ENCODE data around the gene C6orf136. TPM values are rescaled to one million over a fixed set of nuclear protein-coding genes. Genes with fewer than 3 reads are reported as not detected.

Gene C6orf136
- total RNA-seq, 4 donors from 2014 or later: 10.8 to 19.6 (median 16.6) TPM

DNA sequence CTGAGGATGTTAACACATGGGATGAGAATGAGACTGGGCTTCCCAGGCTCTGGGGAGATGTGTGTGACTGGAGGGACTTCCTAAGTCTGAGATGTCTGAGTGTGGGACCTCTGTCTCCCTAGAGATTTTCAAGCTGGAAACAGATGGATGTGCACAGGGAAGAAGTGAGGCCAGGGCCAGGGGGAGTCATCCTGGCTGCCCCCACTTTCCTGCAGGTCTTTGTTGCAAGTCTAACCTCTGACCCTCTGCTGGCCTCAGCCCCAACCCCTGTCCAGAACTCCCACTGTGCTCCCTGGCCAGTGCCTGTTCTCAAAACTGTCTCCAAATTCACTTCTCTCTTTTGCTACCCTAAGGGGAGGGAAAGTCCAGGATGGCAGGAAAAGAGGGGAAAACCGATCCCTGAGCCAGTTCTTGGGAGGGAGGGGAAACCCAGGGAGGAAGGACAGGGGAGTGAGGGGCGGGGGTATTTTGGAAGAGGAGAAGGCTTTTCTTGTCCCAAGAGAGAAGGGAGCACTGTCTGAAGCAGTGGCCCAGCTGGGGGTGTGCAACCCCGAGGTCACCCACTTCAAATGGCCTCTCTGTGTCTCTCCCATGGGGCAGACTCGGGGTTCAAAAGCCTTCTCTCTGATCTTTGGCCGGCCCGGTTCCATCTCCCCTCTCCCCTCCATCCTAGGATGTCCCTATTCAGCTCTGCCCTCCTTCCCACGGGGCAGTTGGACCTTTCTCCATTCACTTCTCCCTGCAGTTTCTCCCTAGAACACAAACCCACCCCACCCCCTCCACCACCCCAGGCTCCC, 36.4 kb downstream of the C6orf136 start:
- H3K27ac ChIP-seq: peak overlapping the region; percentile 92 to 100 (median 98)
- no peak for ATAC-seq
- H3K4me1 ChIP-seq: peaks cover 5 to 85% (median 49%) of the 10 kb centered on the region in 3 donors
- WGBS, 2 donors (ENCODE audit: low coverage in 1 of 2): 0% methylated on average over 5 of the region's 7 CpGs; no CpG with 5 or more reads in 1 of the 2 donors
- TF ChIP-seq POLR2AphosphoS5 (IDR thresholded peaks at IDR 0.05): no peak
- TF ChIP-seq EP300 (IDR thresholded peaks at IDR 0.05): no peak
- TF ChIP-seq, protein P1, sequence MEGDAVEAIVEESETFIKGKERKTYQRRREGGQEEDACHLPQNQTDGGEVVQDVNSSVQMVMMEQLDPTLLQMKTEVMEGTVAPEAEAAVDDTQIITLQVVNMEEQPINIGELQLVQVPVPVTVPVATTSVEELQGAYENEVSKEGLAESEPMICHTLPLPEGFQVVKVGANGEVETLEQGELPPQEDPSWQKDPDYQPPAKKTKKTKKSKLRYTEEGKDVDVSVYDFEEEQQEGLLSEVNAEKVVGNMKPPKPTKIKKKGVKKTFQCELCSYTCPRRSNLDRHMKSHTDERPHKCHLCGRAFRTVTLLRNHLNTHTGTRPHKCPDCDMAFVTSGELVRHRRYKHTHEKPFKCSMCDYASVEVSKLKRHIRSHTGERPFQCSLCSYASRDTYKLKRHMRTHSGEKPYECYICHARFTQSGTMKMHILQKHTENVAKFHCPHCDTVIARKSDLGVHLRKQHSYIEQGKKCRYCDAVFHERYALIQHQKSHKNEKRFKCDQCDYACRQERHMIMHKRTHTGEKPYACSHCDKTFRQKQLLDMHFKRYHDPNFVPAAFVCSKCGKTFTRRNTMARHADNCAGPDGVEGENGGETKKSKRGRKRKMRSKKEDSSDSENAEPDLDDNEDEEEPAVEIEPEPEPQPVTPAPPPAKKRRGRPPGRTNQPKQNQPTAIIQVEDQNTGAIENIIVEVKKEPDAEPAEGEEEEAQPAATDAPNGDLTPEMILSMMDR (IDR thresholded peaks at IDR 0.05): no peak
- TF ChIP-seq POLR2A (IDR thresholded peaks at IDR 0.05): no peak
- no peaks in the 10 kb centered on the region for H3K27me3 ChIP-seq
- peak overlapping the region; percentile 91 to 92 for H3K4me3 ChIP-seq
- no peaks in the 10 kb centered on the region for H3K9me3 ChIP-seq
- H3K36me3 ChIP-seq: peaks cover 0 to 18% of the 10 kb centered on the region in 2 donors

DNA sequence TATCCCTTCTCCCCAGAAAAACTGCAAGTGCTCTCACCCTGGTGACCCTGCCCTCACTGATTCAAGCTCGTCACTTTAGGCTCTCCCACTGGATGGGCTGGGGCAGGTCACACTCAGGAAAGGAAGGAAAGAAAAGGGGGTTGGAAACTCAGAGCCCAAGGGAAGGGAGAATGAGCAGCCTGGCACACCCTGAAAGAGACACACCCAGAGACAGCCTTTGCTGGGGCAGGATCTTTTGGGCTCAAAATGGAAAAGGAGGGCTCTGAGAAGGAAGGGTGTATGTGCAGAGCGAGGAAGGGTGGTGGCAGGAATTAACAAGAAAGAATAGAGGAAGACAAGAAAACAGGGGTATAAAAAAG, 37.0 kb downstream of the C6orf136 start:
- no peaks in the 10 kb centered on the region for H3K27me3 ChIP-seq
- peak overlapping the region; percentile 92 to 100 (median 98) for H3K27ac ChIP-seq
- 0% methylated on average over 1 of the region's 2 CpGs for WGBS, 2 donors (ENCODE audit: low coverage in 1 of 2)
- H3K4me3 ChIP-seq: peak overlapping the region; percentile 91 to 92
- H3K9me3 ChIP-seq: no peaks in the 10 kb centered on the region
- H3K36me3 ChIP-seq: peaks cover 0 to 13% of the 10 kb centered on the region in 2 donors
- peaks cover 5 to 85% (median 55%) of the 10 kb centered on the region in 3 donors for H3K4me1 ChIP-seq
- TF ChIP-seq, protein P1 (IDR thresholded peaks at IDR 0.05): no peak
- peak in 1 of 2 donors; percentile 8 for TF ChIP-seq POLR2A (IDR thresholded peaks at IDR 0.05)
- no peak for ATAC-seq

DNA sequence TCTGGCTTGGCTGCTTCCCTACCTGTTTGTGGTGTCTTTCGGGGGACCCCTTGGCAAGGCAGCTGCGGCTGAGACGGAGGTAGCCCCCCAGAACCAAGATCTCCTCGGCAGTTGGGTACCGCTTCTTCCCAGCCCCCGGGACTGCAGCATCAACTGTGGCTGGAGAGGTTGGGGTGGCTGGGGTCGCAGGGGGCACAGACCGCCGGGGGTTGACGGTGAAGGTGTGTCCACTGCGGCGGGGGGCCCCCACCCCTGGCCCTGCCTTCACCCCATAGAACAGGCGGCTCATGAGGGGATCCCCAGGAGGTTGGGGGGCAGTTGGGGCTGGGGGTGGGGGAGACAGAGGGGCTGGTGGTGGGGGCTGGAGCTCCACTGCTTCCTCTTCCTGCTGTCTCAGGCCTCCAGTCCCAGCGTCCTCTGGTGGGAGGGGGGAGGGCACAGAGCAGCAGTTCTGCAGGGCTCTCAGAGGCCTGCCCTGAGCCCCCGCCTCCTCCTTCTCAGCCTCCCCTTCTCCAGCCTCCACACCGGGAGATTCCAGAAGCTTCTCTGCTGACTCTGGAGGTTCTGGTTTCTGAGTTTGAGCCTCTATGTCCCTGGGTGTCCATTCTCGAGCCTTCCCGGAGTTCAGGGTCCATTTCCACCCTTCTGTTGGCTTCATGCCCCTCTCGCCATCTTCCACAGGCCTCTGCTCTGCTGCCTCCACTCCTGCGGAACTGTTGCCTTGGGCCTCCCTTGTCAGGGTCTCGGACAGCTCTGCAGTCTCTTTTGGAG, 37.6 kb downstream of the C6orf136 start:
- Histone ChIP-seq H3K4me3 (peak overlapping the region; percentile 91 to 92), H3K4me1 (peaks cover 4 to 85% (median 55%) of the 10 kb centered on the region in 3 donors), H3K36me3 (peaks cover 0 to 13% of the 10 kb centered on the region in 2 donors), H3K9me3 (no peaks in the 10 kb centered on the region), H3K27ac (peak overlapping the region; percentile 92 to 100 (median 98)), H3K27me3 (no peaks in the 10 kb centered on the region)
- no peak for ATAC-seq
- no peak for TF ChIP-seq EP300 (IDR thresholded peaks at IDR 0.05)
- TF ChIP-seq, protein P1 (IDR thresholded peaks at IDR 0.05): no peak
- no peak for TF ChIP-seq POLR2A (IDR thresholded peaks at IDR 0.05)
- TF ChIP-seq POLR2AphosphoS5 (IDR thresholded peaks at IDR 0.05): no peak
- 5 to 6% methylated on average over 9 to 13 of the region's 21 CpGs for WGBS, 2 donors (ENCODE audit: low coverage in 1 of 2)

DNA sequence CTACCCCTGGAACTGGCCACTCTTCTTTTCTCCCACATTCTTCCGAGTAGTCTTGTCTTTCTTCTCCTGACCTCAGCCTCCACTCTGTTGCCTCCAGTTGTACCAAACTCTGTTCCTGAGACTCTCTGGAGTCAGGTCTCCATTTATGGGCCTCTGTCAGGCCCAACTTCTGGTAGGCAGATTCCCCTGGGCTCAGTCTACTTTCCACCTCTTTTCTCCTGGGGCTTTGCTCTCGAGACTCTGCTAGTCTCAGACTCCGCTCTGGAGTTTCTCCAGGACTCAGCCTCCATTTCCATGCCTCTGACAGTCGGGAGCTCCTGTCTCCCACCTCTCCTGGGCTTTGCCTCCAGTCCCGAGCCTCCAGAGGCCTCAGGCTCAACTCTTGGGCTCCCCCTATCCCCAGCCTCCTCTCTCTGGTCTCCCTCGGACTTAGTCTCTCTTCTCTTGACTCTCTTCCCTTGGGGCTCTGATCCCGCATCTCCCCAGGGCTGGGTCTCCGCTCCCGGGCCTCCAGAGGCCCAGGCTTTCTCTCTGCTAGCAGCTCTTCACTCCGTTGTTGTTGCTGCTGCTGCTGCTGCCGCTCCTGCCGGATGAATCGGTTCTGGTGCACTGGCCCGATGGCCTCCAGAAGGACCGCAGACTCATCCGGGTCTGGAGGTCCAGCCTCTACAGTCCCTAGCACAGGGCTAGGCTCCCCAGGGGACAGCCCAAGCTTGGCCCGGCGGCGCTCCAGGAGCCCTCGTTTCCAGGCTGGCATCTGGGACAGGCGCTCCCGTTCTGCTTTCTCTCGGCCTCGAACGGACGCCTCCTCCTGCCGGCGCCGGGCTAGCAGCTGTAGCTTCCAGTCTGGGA, 38.5 kb downstream of the C6orf136 start:
- H3K27ac ChIP-seq: peak overlapping the region; percentile 92 to 100 (median 98)
- TF ChIP-seq, protein P1 (IDR thresholded peaks at IDR 0.05): peak in 1 of 4 experiments; percentile 35
- TF ChIP-seq EP300 (IDR thresholded peaks at IDR 0.05): no peak
- H3K9me3 ChIP-seq: no peaks in the 10 kb centered on the region
- peaks cover 4 to 85% (median 55%) of the 10 kb centered on the region in 3 donors for H3K4me1 ChIP-seq
- ATAC-seq: no peak
- peaks cover 0 to 6% of the 10 kb centered on the region in 2 donors for H3K36me3 ChIP-seq
- H3K4me3 ChIP-seq: peak overlapping the region; percentile 91 to 92
- WGBS, 2 donors (ENCODE audit: low coverage in 1 of 2): 3 to 10% methylated on average over 6 to 9 of the region's 29 CpGs
- no peaks in the 10 kb centered on the region for H3K27me3 ChIP-seq
